HCT116 (cell line): ENCODE results near the gene FBH1. TPM values are rescaled to one million over a fixed set of nuclear protein-coding genes. Genes with fewer than 3 reads are reported as not detected.

Experiments
- ATAC-seq: fragments of 200-7000 bp; cut with Tn5 transposase; 2 replicates; pipeline ENCODE4 v1.9.1; 2020; ENCODE audit warnings: mild to moderate bottlenecking, moderate library complexity
- BruUV-seq: library from RNA; stranded (reverse); fragments of 400-500 nt; replicated peaks from 2 replicates; lab custom pipeline; 2021; lab: Mats Ljungman, UMichigan
- CTCF ChIA-PET: fragments of 300-600 bp; sonication (Branson Sonifier 250); formaldehyde crosslinking; loops from one replicate; lab custom pipeline; 2021; ENCODE audit warnings: antibody characterized with exemption; lab: Charles Lee
- POLR2A ChIA-PET: fragments of 300-600, 350-600 bp; sonication (Branson Sonifier 250); formaldehyde crosslinking; loops from one replicate; lab custom pipeline; 2021; ENCODE audit warnings: antibody characterized with exemption; lab: Charles Lee
- RAD21 ChIA-PET, 2 experiments: fragments of 300-600 bp; sonication (Branson Sonifier 250); formaldehyde crosslinking; loops; one replicate each; lab custom pipeline; 2023; ENCODE audit warnings: low total read pairs in 2 of 2; ENCODE audit not compliant: uncharacterized antibody in 2 of 2, unreplicated experiment in 2 of 2, low non-redundant PET in 1 of 2; lab: Charles Lee
- DNase-seq: peaks from one replicate; pipeline ENCODE4 v3.0.0-alpha.2; 2010; ENCODE audit warnings: low read depth, low spot score
- H2AFZ ChIP-seq: fragments of 200-600 bp; shearing (Covaris generic), sonication (generic); 2 replicates; pipeline ENCODE4 v1.6.1; 2017; ENCODE audit warnings: low read depth, mixed run types, mixed read lengths, antibody characterized with exemption, low read length; ENCODE audit not compliant: poor library complexity, severe bottlenecking
- H3K27ac ChIP-seq: 2 replicates; pipeline ENCODE4 v1.5.1; 2012; ENCODE audit warnings: low read depth, low read length
- H3K27me3 ChIP-seq: fragments of 200-600 bp; sonication (generic); 2 replicates; pipeline ENCODE4 v1.6.1; 2016; ENCODE audit warnings: mixed run types, low read length, mixed read lengths; ENCODE audit not compliant: insufficient read depth
- H3K36me3 ChIP-seq, 2 experiments: fragments of 200-500 bp in 1 of 2; fragments of 200-600 bp in 1 of 2; sonication (Bioruptor generic) in 1 of 2; sonication (generic) in 1 of 2; 2 replicates each; pipeline versions ENCODE4 v1.5.1 to v1.6.1; 2014 to 2016; ENCODE audit warnings: low read length in 2 of 2, inconsistent platforms in 1 of 2, mixed read lengths in 1 of 2, mixed run types in 1 of 2; ENCODE audit not compliant: insufficient read depth in 2 of 2, control insufficient read depth in 1 of 2
- H3K4me1 ChIP-seq, 2 experiments: fragments of 200-600 bp in 1 of 2; sonication (generic) in 1 of 2; 2 replicates each; pipeline versions ENCODE4 v1.5.1 to v1.6.1; 2012 to 2017; ENCODE audit warnings: low read length in 2 of 2, inconsistent platforms in 1 of 2, mild to moderate bottlenecking in 1 of 2, mixed read lengths in 1 of 2, mixed run types in 1 of 2, moderate library complexity in 1 of 2; ENCODE audit not compliant: insufficient read depth in 2 of 2, control insufficient read depth in 1 of 2
- H3K4me2 ChIP-seq: fragments of 200-600 bp; sonication (generic); 2 replicates; pipeline ENCODE4 v1.6.1; 2017; ENCODE audit warnings: mixed run types, low read length, mixed read lengths
- H3K4me3 ChIP-seq, 2 experiments: fragments of 200-600 bp in 1 of 2; sonication (generic) in 1 of 2; replicated peaks in 1 of 2; 2 replicates each; pipeline ENCODE4 v1.5.1; 2011 to 2016; ENCODE audit warnings: low read length in 2 of 2, control low read depth in 1 of 2, low read depth in 1 of 2, mild to moderate bottlenecking in 1 of 2, mixed read lengths in 1 of 2, mixed run types in 1 of 2
- H3K79me2 ChIP-seq: fragments of 200-600 bp; sonication (generic); 2 replicates; pipeline ENCODE4 v1.6.1; 2017; ENCODE audit warnings: mild to moderate bottlenecking, mixed run types, low read length, moderate library complexity, mixed read lengths; ENCODE audit not compliant: insufficient read depth
- H3K9ac ChIP-seq: fragments of 200-600 bp; sonication (generic); 2 replicates; pipeline ENCODE4 v1.6.1; 2016; ENCODE audit warnings: low read length, mixed read lengths
- H3K9me2 ChIP-seq: fragments of 200-600 bp; sonication (generic), shearing (Covaris generic); 2 replicates; pipeline ENCODE4 v1.6.1; 2017; ENCODE audit warnings: mixed run types, mild to moderate bottlenecking, moderate library complexity; ENCODE audit not compliant: insufficient read depth
- H3K9me3 ChIP-seq, 2 experiments: fragments of 200-500 bp in 1 of 2; fragments of 200-600 bp in 1 of 2; sonication (Bioruptor generic) in 1 of 2; sonication (generic) in 1 of 2; 2 replicates each; pipeline ENCODE4 v1.6.1; 2014 to 2017; ENCODE audit warnings: low read length in 2 of 2, mixed read lengths in 2 of 2, inconsistent platforms in 1 of 2, low read depth in 1 of 2, mild to moderate bottlenecking in 1 of 2, mixed run types in 1 of 2, moderate library complexity in 1 of 2; ENCODE audit not compliant: control insufficient read depth in 1 of 2, insufficient read depth in 1 of 2
- H4K20me1 ChIP-seq: fragments of 200-600 bp; sonication (generic), shearing (Covaris generic); 2 replicates; pipeline ENCODE4 v1.6.1; 2017; ENCODE audit warnings: mixed run types, mild to moderate bottlenecking, moderate library complexity; ENCODE audit not compliant: insufficient read depth
- CBX3 ChIP-seq: IDR thresholded peaks from 2 replicates; pipeline ENCODE4 v1.6.1; 2012; ENCODE audit warnings: low read depth
- CEBPB ChIP-seq: IDR thresholded peaks from 2 replicates; pipeline ENCODE4 v1.6.1; 2012; ENCODE audit warnings: low read depth
- EZH2 ChIP-seq: fragments of 200-600 bp; sonication (generic); IDR thresholded peaks from 2 replicates; pipeline ENCODE4 v1.6.1; 2017; ENCODE audit warnings: antibody characterized with exemption, mixed run types
- FOSL1 ChIP-seq: IDR thresholded peaks from 2 replicates; pipeline ENCODE4 v1.6.1; 2012; ENCODE audit warnings: low read depth
- JUND ChIP-seq: IDR thresholded peaks from 2 replicates; pipeline ENCODE4 v1.6.1; 2012
- SP1 ChIP-seq: IDR thresholded peaks from 2 replicates; pipeline ENCODE4 v1.6.1; 2012; ENCODE audit warnings: low read depth
- SRF ChIP-seq: IDR thresholded peaks from 2 replicates; pipeline ENCODE4 v1.6.1; 2012; ENCODE audit warnings: low read depth
- intact Hi-C: fragments of 100-400 bp; cut with micrococcal nuclease; formaldehyde crosslinking; loops from 2 replicates; pipeline ENCODE4 v1.10.0; 2022
- total RNA-seq: library from RNA; stranded (reverse); gene quantifications from one replicate; pipeline ENCODE4 v1.2.1, GENCODE V29; 2021; ENCODE audit not compliant: unreplicated experiment
- TF ChIP-seq, protein P1 (sequence below): IDR thresholded peaks from 2 replicates; pipeline ENCODE4 v1.6.1; 2012; ENCODE audit warnings: low read depth
- TF ChIP-seq, protein P2 (sequence below): IDR thresholded peaks from 2 replicates; pipeline ENCODE4 v1.6.1; 2011; ENCODE audit warnings: mild to moderate bottlenecking, low read length, moderate library complexity; ENCODE audit not compliant: insufficient replicate concordance; ENCODE audit errors: extremely low read depth
- TF ChIP-seq, protein P3 (sequence below): IDR thresholded peaks from 2 replicates; pipeline ENCODE4 v1.6.1; 2012

The FBH1 gene
- total RNA-seq, 1 experiment from 2014 or later: 70.2 TPM

DNA sequence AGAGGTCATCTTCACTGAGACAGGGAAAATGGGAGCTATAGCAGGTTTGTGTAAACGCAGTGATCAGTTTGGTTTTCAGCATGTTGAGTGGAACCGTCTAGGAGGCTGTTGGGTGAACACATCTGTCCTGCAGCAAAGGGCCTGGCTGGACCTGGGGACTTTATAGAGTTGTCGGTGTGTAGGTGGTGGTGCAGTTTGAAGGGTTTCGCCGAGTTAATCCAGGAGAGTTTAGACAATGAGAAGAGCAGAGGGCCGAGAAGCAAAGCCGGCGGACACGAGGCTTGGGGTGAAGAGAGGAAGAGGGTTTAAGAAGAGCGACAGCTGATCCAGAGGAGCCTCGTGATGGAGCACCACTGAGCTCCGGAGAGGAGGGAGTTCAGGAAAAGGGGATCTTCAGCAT is 48.2 kb downstream of the FBH1 start:
- DNase-seq (no peak), ATAC-seq (no peak)
- no peak overlapping the region for H2AFZ ChIP-seq
- peaks cover 14 to 20% of the 10 kb centered on the region in 2 experiments; a peak in 3 of 4 replicates for H3K36me3 ChIP-seq
- BruUV-seq: no TSS peak
- no peak overlapping the region for H3K4me2 ChIP-seq
- intact Hi-C loops: no loop called here
- H4K20me1 ChIP-seq: no peaks in the 10 kb centered on the region
- no peak overlapping the region for H3K4me3 ChIP-seq
- TF ChIP-seq SRF: no peak
- TF ChIP-seq CBX3: no peak
- no peak for TF ChIP-seq SP1
- TF ChIP-seq, protein P1, sequence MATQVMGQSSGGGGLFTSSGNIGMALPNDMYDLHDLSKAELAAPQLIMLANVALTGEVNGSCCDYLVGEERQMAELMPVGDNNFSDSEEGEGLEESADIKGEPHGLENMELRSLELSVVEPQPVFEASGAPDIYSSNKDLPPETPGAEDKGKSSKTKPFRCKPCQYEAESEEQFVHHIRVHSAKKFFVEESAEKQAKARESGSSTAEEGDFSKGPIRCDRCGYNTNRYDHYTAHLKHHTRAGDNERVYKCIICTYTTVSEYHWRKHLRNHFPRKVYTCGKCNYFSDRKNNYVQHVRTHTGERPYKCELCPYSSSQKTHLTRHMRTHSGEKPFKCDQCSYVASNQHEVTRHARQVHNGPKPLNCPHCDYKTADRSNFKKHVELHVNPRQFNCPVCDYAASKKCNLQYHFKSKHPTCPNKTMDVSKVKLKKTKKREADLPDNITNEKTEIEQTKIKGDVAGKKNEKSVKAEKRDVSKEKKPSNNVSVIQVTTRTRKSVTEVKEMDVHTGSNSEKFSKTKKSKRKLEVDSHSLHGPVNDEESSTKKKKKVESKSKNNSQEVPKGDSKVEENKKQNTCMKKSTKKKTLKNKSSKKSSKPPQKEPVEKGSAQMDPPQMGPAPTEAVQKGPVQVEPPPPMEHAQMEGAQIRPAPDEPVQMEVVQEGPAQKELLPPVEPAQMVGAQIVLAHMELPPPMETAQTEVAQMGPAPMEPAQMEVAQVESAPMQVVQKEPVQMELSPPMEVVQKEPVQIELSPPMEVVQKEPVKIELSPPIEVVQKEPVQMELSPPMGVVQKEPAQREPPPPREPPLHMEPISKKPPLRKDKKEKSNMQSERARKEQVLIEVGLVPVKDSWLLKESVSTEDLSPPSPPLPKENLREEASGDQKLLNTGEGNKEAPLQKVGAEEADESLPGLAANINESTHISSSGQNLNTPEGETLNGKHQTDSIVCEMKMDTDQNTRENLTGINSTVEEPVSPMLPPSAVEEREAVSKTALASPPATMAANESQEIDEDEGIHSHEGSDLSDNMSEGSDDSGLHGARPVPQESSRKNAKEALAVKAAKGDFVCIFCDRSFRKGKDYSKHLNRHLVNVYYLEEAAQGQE: no peak
- TF ChIP-seq, protein P2, sequence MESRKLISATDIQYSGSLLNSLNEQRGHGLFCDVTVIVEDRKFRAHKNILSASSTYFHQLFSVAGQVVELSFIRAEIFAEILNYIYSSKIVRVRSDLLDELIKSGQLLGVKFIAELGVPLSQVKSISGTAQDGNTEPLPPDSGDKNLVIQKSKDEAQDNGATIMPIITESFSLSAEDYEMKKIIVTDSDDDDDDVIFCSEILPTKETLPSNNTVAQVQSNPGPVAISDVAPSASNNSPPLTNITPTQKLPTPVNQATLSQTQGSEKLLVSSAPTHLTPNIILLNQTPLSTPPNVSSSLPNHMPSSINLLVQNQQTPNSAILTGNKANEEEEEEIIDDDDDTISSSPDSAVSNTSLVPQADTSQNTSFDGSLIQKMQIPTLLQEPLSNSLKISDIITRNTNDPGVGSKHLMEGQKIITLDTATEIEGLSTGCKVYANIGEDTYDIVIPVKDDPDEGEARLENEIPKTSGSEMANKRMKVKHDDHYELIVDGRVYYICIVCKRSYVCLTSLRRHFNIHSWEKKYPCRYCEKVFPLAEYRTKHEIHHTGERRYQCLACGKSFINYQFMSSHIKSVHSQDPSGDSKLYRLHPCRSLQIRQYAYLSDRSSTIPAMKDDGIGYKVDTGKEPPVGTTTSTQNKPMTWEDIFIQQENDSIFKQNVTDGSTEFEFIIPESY: no peak
- TF ChIP-seq, protein P3, sequence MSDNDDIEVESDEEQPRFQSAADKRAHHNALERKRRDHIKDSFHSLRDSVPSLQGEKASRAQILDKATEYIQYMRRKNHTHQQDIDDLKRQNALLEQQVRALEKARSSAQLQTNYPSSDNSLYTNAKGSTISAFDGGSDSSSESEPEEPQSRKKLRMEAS: no peak
- no peak for TF ChIP-seq EZH2
- no peak for TF ChIP-seq CEBPB
- TF ChIP-seq JUND: no peak
- TF ChIP-seq FOSL1: no peak
- no peak overlapping the region for H3K9ac ChIP-seq
- no peaks in the 10 kb centered on the region for H3K27me3 ChIP-seq
- CTCF ChIA-PET: no interaction called here
- no peaks in the 10 kb centered on the region for H3K79me2 ChIP-seq
- RAD21 ChIA-PET: no interaction called here
- H3K27ac ChIP-seq: no peak overlapping the region
- no peaks in the 10 kb centered on the region for H3K9me3 ChIP-seq
- H3K9me2 ChIP-seq: no peaks in the 10 kb centered on the region
- peaks cover 0 to under 1% of the 10 kb centered on the region in 2 experiments; a peak in 1 of 4 replicates for H3K4me1 ChIP-seq
- POLR2A ChIA-PET: no interaction called here
